Measurements from ENCODE around the gene PPM1J.

DNA sequence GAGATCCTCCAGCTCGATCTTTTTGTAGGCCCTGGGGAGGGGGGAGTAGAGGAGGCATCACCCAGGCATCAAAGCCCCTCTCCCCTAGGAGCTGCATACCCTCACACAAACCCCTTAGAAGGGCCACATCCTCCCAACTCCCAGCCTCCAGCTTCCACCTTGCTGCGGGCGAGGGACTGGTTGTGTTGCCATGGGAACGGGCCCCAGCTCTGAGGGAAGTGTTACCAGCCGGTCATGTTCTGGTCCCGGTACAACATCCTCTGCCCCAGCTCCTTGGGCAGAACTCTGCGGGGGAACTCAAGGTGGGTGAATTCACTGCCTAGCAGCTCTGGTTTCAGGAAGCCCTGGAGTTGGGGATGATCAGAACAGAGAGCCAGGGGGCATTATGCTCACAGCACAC is 4.1 kb downstream of the PPM1J start:
- TF ChIP-seq, protein P1, sequence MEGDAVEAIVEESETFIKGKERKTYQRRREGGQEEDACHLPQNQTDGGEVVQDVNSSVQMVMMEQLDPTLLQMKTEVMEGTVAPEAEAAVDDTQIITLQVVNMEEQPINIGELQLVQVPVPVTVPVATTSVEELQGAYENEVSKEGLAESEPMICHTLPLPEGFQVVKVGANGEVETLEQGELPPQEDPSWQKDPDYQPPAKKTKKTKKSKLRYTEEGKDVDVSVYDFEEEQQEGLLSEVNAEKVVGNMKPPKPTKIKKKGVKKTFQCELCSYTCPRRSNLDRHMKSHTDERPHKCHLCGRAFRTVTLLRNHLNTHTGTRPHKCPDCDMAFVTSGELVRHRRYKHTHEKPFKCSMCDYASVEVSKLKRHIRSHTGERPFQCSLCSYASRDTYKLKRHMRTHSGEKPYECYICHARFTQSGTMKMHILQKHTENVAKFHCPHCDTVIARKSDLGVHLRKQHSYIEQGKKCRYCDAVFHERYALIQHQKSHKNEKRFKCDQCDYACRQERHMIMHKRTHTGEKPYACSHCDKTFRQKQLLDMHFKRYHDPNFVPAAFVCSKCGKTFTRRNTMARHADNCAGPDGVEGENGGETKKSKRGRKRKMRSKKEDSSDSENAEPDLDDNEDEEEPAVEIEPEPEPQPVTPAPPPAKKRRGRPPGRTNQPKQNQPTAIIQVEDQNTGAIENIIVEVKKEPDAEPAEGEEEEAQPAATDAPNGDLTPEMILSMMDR (IDR thresholded peaks at IDR 0.05), result no peak
- TF ChIP-seq POLR2A (IDR thresholded peaks at IDR 0.05), result no peak

Measured in thyroid gland (tissue), 4 donors.